Stimulated activated CD4-positive, alpha-beta T cell treated with anti-CD3 and anti-CD28 coated beads, Interleukin-2, amount 100 ng/mL, for 24 hours (primary cell): Measurements from ENCODE around the gene KCNJ12.
"Not testable (repeated sequence)": the region's sequence is repeated elsewhere in the genome, so short reads cannot be mapped to it uniquely, and the experiment has no call there.

ENCODE experiments used
- DNase-seq, 2 donors: peaks; one replicate each; pipeline ENCODE4 v3.0.0-alpha.2; 2020

Gene KCNJ12

DNA sequence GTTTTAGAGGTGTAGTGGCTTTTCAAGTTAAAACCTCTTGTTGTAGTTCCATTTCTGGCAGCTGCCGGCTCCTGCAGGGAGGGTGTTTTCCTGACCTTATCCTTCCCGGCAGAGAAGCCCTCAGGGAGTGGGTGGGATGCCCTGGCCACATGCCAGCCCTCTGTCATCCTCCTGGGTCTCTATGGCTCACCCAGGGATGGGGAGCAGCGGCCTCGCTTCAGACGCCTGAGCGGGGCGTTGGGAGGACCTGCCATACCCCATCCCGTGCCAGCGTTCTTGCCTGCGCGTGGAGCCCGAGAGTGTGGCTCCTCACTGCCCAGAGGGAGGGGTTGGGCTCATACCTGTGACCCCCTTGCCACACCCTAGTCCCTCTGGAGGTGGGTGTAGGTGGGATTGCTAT is 11.9 kb downstream of the KCNJ12 start:
- DNase-seq = no peak

DNA sequence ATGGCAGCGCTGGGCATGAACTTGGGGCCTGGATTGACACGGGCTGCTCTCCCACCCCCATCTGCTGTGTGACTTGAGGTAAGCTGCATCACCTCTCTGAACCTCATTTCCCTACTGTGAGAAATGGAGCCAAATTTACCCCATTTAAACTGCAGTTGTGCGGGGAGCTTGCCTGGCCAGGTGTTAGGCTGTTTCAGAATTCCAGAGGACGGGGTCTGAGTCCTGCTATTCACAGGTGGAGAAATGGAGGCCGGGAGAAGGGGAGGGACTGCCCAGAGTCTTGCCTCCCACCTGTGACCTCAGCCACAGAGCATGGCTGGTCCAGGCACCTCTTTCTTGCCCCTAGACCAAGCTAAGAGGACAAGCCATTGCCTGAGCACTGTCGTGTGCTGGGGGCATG is 12.8 kb downstream of the KCNJ12 start:
- no peak for DNase-seq

DNA sequence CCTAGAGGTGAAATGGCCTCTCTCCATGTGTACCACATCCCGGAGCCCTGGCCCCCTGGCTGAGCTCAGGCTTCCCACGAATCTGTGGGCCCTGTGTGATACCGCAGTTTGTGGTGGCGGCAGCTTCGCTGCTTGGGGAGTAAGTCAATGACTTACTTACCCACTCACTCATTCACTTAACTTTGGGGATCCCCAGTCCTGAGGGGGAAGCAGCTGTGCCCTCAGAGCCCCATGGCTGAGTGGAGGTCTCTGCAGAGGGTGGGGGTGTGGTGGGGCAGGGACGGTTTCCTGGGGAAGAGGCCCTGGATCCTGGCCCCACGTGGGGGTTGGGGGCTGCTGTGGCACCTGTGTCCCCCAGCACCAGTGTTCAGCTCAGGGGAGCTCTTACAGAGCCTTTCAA is 13.2 kb downstream of the KCNJ12 start:
- no peak for DNase-seq

DNA sequence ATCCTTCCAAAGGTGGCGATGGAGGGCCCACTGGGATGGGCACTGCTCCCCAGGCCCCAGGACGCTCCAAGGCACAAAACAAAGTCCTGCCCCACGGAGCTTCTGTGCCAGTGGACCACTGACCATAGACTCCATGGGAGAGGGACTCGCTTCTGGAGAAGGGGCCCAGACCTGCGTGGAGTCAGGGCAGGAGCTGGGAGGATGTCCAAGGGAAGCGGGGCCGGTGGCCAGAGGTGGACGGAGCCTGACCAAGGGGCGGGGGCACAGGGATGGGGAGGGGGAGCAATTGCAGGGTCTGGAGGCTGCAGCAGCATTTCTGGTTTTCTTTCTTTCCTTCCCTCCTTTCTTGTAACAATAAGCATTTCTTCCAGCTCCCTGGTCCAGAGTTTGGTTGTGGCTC is 14.1 kb downstream of the KCNJ12 start:
- DNase-seq = no peak

DNA sequence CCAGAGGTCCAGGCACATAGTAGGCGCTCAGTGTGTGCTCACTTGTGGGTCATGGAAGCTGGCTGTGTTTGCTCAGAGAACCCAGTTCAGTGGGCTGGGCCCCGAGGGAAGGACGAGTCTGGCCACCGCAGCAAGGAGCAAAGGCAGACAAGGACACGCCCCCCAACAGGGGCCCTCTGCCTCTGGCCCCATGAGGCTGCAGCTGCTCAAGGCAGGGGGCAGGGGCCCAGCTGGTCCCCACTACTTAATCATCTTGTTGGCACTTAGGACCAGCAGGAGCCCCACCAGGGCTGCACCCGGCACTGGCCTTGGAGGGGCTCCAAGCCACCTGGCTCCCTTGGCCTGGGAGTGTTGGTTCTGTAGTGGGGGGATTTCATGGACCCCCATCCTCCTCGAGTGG is 16.1 kb downstream of the KCNJ12 start:
- DNase-seq = no peak

DNA sequence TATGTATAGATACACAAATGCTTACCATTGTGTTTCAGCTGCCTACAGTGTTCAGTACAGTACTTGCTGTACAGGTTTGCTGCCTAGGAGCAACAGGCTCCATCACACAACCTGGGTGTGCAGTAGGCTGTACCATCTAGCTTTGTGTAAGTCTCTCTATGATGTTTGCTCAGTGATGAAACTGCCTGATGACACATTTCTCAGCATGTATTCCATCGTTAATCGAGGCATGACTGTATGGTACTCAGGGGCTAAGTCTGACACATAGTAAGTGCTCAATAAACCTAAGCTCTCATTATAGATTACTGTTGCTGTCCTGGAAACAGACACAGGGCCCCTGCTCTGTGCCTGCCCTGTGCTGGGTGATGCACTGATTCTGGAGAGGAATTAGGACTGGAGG is 18.1 kb downstream of the KCNJ12 start:
- DNase-seq = no peak

DNA sequence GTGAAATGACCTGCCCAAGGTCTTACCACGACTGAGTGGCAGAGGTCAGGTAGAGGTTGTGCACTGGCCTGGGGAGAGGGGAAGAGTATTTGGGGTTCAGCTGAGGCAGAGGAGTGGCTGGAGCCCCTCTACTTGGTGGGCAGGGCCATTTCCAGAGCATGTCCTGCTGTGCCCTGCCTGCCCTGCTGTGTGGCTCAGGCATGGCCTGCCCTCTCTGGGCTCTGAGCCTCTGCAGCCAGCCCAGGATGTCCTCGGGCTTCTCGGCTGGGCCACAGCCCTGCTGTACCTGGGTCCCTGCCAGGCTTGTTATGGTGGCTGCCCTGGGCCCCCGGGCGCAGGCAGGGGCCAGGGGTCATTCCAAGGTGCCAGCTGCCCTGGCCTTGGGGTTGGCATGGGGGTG is 19.6 kb downstream of the KCNJ12 start:
- no peak for DNase-seq

DNA sequence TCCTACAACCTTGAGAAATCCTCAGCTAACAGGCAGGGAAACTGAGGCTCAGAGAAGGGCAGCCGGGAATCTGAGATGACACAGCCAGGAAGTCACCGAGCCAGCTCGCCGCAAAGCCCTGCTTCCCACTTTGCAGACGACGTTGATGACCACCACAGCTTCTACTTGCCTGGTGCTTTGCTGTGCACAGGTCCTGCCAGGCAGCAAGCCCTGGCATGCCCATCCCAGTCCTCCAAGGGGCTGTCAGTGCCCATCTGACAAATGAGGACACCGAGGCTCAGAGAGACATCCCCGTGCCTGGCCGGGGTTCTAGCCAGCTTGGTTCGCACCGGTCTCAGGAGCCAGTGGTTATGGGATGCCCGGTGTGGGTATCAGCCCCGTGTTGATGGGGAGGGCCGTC is 20.1 kb downstream of the KCNJ12 start:
- no peak for DNase-seq

DNA sequence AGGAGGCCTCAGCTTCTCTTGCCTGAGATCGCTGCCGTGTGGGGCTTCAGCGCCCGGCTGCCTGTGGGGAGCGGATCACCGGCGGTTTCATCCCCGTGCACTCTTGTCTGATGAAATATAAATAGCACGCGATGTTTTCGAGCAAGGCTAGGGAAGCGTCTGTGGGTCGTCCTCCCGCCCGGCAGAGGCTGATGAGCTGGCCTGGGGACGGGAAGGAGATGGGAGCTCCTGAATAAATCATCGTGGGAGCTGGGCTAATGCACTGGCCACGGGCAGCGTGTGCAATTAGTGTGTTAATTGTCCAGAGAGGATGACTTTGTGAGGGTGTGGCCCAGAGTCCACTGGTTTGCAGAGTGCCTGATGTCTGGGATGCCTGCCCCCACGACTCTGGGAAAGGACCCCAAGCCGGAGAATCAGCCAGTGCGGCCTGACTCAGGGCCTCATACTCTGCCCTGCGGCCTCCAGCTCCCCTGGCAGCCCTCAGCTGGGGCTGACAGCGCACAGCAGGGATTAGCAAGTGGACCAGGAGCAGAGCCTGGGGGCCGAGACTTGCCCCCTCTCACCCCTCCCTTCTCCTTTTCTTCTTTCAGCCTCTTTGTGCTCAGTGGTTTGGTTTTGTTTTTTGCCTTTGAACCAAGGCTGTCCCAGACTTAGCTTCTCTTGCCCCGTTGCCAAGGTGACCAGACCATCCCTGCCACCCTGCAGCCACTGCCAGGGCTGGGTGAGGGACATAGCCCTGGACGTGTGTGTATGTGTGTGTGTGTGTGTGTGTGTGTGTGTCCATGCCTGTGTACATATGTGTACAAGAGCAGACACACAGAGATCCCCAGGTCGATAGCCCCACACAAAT is 21.4 kb downstream of the KCNJ12 start:
- no peak for DNase-seq

DNA sequence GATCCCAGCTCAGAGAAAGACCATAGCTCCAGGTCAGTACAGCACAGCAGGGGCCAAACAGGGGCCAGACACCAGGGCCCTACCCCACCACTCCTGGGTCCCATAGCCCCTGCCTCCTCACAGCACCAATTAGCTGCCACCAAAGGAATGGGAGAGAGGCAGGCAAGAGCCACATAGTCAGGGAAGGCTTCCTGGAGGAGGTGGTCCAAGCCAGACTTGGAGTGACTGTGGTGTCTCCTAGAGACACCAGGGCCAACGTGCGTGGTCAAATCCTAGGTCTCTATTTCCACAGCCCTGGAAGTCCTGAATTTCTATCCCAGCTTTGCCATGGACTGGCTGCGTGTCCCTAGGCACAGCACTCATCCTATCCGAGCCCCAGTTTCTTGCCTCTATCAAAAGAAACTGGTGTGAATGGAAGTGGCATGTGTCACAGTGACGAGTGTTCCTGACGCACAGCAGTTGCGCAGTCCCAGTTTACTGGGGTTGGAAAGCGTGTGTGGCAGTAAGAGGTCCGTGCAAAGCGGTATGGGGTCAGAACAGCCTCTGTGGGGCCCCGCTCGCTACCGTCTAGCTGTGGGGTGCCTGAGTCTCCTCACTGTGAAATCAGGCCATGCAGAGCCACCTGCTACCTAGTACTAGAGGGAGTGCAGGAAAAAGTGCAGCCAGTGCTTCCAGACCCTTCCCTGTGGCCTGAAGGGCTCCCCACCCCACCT is 23.5 kb downstream of the KCNJ12 start:
- no peak for DNase-seq

DNA sequence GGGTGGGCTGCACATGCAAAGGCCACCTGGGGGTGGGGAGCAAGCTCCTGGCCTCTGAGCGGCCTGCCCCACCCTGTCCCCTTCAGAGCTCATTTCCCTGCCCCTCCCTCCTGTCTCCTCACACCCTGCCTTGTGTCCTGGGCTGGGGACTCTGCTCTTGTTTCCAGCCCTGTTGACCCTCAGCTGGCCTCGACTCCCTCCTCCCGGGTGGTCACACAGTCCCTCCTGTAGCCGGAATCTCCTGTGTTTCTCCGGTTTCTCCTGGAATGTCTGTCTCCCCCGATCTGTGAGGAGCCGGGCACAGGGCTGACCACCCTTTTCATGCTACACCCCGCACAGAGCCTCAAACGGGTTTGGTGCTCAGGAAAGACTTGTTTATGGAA is 24.0 kb downstream of the KCNJ12 start:
- DNase-seq = not testable (repeated sequence)

DNA sequence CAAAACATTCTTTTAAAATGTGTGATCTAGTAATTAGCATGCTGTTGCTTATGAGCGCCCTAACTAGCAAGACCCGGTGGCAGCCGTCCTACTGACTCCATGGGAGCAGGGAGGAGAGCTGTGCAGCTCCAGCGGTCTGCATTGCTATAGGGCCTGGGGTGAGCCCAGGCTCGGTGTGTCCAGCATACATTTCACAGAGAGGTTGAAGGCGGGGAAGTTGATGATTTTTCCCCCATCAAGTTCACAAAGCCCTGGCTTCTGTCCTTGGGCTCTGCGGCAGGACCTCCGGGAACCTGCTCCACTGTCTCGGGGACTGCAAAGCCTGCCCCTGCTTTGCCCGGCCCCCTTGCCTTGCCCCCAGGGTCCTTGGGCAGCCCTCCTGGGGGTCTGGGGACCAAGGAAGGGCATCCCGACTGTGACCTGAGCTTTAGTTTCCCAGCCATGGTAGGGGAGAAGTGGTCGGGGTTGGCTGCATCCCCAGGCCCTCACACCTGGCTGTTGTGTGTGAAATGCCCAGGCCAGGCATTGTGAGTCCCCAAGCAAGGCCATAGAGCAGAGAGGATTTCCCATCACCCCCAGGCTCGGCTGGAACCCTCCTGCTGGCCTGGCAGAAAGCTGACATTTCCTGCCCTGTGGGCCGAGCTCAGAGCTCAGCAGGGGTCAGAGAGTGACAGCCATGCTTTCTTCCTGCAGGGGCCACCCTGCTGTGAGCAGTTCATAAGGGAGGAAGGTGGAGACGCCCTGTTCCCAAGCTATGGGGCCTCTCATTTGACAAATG is 24.8 kb downstream of the KCNJ12 start:
- DNase-seq = no peak

DNA sequence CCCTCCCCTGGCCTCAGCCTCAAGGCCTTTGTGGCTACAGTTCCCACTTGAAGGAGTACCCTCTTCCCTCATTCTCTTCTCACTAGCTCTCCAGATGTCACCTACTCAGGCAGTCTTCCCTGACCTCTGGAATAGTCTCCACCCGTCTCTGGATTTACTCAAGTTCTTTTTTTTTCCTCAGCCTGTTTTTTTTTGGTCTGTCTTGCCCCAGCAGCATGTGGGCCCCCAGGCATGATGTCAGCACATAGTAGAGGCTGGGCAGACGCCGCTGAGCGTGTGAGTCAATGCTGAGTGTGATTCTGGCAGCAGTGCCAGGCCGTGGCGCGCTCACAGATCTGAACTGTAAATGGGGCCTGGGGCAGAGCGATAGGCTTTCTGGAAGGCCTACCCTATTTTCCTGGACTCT is 26.0 kb downstream of the KCNJ12 start:
- not testable (repeated sequence) for DNase-seq

DNA sequence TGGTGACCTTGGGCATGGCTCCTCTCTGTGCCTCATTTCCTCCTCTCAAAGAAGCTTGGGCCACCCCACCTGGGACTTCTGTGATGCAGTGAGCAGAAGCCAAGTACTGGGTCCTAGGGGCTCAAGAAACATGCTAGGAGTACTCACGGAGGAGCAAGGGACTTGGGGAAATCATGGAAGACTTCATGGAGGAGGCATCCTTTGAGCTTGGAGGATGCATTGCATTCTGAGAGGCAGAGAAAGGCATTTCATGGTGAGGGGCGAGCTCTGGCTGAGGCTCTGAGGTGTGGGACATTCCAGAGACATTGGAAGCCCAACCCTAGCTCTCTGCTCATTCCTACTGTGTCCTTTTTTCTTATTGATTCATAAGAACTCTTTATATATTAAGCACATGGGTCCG is 26.8 kb downstream of the KCNJ12 start:
- not testable (repeated sequence) for DNase-seq

DNA sequence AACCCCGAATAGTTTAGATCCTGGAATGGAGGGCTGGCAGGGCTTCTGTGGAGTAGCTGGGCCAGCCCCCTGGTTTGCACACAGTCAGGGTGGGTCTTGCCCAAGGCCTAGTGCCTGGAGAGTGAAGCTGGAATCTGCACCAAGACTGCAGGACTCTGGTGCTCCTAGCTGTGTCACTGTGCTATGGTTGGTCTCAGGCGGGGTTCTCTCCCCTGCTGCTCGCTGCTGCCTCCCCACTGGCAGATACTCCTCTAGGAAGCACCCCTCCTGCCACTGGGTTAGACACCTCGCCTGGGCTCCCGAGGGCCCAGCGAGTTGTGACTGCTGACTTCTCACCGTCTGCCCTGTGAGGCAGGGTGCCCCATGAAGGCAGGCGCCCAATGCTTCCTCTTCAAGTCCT is 27.9 kb downstream of the KCNJ12 start:
- DNase-seq = not testable (repeated sequence)

DNA sequence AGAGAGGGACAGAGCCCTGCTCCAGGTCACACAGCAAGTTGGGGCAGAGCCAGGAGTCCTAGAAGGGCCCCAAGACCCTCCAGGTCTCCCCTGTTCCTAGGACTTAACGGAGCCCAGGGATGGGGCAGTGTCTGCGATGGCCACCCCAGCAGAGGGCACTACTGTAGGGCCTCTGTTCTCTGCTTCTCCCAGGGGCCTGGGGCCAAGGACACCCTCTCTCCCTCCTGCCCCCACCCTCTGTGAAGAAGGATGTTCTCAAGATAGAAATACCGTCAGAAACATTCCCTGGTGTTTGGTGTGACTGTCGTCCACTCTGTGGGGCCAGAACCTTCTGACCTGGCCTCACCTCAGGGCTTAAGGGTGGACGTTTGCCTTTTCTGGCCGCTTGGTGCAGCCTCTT is 28.4 kb downstream of the KCNJ12 start:
- not testable (repeated sequence) for DNase-seq

DNA sequence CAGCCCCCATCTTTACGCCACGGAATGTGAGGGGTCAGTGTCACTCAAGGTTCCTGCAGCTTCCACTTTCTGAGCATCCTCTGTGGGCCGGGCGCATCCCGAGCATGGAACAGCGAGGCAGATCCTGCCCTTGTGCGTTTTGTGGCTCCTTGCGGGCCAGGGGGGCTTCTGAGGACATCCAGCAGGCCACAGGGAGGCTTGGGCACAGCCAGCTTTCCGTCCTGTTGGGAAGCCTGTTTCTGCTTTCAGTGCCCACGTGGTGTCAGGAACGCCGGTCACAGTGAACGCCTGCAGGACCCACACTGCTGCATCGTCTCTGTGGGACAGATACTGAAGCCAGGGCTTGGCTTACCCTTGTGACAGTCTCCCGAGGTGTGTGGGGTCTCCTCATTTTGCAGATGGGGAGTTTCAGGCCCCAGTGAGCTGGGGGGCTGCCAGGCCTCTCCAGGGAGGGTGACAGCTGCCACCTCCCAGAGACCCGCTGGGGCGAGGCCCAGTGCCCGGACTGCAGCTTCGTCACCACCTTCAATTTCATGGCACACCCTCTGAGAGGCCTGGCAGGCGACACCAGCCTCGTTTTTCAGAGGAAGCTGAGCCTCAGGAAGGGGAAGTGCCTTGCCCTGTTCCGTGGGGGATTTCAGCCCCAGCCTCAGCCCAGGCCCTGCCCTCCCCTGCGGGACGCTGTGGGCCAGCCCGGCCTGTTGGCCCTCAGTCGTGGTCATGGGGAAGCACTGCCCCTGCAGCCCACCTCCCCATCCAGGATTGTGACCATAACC is 29.0 kb downstream of the KCNJ12 start:
- not testable (repeated sequence) for DNase-seq

DNA sequence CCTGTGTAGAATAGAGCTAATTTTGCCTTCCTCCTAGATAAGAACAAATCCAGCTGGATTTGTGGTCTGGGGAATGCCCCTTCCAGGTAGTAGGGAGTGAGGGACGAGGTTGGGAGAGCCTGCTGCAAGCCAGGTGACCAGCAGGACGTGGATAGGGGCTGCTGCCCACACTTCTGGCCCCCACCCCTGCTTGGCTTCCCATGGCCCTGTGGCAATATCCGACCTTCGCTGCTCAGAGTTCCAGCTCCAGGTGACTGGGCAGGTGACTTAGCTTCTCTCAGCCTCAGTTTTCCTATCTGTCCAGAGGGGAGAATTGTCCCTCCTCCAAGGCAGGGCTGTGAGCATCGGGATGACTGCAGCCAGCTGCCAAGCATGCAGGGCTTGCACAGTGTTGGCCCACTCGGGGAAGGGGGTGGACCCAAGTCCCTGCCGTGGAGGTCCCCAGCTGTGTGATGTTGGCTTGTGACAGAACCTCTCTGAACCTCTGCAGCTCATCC is 29.8 kb downstream of the KCNJ12 start:
- not testable (repeated sequence) for DNase-seq

DNA sequence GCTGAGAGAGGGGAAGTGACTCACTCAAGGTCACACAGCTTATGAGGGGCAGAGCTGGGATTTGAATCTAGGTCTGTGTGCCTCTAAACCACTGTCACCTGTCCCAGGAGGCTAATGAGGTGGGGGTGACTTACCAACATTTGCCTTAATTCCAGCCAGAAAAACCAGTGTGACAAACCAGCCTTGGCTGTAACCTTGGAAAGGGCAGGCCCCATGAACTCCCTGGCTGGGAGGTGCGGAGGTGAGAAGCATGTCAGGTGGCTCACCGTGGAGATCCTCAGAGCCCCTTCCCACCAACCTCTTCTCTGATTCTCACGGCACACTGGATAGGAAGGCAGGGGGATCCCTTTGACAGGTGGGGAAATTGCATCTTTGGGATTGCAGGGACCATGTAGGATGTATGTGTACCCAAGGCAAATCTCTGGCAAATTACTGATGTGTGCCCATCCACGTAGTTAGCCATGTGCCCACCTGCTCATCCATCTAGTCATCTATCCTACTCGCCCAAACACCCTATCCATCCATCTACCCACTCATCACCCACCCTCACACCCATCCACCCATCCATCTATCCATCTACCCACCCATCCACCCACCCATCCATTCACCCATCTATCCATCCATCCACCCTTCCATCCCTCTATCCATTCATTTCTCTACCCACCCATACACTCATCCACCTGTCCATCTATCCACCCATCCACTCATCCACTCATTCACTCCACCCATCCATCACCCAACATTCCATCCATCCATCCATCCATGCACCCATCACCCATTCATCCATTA is 30.7 kb downstream of the KCNJ12 start:
- DNase-seq = not testable (repeated sequence)

DNA sequence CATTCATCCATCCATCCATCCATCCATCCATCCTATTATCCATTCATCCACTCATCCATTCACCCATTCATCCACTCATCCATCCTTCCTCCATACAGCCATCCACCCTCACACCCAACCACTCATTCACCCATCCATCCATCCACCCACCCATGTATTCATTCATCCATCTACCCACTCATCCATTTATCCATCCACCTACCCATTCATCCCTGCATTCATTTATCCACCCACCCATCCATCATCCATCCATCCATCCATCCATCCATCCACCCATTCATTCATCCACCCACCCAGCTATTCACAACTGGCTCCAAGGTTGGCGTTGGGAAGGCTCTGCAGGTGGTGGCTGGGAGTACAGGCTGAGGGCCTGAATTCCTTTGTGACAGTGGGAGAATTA is 31.6 kb downstream of the KCNJ12 start:
- not testable (repeated sequence) for DNase-seq

DNA sequence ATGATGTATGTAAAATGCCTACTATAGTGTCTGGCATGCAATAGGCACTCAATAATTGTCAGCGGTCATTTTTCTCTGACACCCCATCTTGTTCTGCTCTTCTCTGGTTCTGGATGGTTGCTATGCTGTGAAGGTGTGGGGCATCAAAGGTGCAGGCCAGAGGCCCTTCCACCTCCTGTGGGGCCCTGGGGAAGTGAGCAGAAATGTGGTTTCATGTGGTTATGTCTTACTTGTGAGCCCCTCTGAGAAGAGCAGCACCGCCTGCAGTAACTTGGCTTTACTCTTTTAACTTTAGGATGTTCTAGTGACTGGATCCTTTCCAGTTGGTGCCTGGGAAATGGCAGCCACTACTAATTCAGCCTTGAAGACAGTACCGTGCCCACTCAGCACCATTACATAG is 32.1 kb downstream of the KCNJ12 start:
- not testable (repeated sequence) for DNase-seq
